ENCODE measurements around the gene HCK.

The HCK gene

DNA sequence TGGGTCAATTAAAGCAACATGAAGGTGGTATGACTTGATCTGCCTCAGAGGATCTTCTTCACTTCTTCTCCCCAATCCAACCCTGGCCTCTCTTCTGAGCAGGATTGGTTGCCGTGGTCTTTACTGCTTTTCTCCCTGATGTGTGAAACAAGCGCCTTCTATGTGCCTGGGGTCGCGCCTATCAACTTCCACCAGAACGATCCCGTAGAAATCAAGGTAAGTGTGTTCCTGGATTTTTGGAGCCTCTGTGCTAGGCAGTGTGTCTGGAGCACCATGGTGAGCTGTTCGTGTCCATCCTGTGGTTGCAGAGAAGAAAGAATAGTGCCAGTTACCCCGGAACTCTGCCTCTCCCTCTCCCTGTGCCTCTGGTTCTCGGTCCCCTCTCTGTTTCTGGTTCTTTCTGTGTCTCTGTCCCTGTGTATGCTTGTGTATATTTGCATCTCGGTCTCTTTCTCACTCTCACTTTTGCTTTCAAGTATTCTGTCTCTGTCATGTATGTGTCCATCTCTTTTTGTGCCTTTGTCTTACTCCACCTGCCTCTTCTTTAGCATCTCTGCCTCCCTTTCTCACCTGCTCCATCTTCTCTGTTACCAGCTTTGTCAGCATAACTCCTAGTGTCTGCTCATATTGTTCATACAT lies 81.0 kb downstream of the HCK start:
- DNase-seq, result no peak

DNA sequence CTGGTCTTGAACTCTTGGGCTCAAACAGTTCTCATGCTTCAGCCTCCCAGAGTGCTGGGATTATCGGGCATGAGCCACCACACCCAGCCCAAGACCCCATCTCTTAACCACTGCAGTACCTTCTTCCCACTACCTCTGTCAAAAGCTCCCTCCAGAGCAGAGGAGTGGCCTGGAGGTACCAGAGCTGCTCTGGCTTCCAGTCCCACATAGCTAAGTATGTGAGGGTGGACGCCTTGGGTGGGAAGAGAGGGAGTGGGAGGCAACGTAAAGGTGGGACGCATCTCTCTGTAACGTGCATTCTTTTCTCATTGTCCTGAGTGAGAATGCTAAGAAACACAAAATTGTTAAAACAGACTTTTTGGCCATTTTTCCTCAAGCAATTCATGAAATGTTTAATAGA lies 82.0 kb downstream of the HCK start:
- no peak for DNase-seq

- DNase-seq, result no peak
Measured at GRCh38 chr20:32135983-32136515, 84.0 kb downstream of the HCK start.

DNA sequence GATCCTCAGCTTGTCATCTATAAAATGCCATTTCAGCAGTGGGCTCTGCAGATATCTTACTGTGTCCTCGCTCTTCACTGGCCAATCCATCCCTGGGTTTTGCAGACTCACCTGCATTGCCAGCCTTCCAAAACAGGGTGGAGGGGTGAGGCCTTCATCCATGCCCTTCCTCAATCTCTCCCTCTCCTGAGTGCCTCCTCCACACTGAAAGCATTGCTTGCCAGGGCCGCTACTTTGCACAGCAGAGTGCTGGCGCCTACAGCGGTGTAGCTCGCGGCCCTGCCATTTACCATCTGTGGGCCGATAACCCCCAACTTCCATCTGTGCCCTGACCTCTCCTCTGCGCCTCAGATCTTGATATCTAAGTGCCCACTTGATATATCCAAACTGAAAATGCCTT lies 86.9 kb downstream of the HCK start:
- DNase-seq, result no peak

GRCh38 chr20:32139947-32140346 lies 87.9 kb downstream of the HCK start:
- DNase-seq, result peak in 1 of 3 experiments; percentile 45

DNA sequence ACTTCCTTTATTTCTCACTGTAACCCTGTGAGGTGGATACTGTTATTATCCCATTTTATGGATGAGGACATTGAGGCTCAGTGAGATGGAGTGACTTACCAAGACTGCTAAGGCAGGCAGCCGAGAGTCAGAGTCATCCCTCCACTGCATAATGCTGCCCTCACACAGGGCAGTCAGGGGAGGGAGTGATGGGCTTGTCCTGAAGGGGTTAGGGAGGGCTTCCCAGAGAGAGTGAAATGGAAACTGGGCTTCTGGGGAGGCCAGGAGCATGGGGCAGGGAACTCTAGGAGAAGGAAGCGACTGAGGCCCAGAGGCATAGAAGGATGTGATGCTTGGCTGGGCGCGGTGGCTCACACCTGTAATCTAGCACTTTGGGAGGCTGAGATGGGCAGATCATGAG lies 88.6 kb downstream of the HCK start:
- DNase-seq, result no peak

DNA sequence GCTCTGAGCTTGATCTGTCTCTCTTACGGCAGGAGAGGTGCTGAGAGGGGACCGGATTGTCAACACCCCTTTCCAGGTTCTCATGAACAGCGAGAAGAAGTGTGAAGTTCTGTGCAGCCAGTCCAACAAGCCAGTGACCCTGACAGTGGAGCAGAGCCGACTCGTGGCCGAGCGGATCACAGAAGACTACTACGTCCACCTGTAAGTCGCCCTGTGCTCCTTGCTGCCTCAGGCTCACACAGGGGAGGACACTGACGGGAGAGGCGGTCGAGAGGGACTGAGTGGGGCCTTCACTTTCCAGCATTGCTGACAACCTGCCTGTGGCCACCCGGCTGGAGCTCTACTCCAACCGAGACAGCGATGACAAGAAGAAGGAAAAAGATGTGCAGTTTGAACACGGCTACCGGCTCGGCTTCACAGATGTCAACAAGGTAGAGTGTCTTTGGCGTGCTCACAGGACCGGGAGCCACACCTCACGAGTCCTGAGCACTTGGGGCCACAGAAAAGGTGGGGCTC lies 89.5 kb downstream of the HCK start:
- DNase-seq, result no peak

GRCh38 chr20:32142088-32142487 lies 90.0 kb downstream of the HCK start:
- no peak for DNase-seq

- no peak for DNase-seq
Measured at GRCh38 chr20:32142991-32143390, 90.9 kb downstream of the HCK start.

DNA sequence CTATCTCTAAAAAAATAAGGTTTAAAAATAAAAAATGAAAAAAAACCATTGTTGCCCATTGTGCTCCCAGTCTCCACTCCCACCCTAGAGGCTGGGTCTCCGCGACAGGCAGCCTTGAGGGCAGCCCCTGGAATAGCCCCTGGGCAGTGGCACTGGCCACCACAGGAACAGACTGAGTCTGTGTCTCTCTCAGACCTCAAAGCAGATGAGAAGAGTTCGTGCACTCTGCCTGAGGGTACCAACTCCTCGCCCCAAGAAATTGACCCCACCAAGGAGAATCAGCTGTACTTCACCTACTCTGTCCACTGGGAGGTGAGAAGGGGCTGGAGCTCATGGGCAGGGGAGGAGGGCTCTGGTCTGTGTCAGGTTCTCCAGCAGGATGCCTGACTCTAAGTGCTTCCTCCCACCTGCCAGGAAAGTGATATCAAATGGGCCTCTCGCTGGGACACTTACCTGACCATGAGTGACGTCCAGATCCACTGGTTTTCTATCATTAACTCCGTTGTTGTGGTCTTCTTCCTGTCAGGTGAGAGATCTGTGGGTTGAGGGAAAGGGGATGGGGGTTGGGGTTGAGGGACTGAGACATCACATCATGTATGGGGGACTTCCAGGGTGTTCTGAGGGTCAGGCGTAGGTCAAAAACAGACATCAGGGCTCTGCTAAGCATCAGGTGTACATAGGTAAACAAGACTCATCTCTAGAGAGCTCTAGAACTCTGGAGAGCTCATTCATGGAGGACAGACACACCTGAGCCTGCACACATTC lies 93.0 kb downstream of the HCK start:
- DNase-seq, result no peak

GRCh38 chr20:32149566-32150170 lies 97.6 kb downstream of the HCK start:
- DNase-seq, result no peak

DNA sequence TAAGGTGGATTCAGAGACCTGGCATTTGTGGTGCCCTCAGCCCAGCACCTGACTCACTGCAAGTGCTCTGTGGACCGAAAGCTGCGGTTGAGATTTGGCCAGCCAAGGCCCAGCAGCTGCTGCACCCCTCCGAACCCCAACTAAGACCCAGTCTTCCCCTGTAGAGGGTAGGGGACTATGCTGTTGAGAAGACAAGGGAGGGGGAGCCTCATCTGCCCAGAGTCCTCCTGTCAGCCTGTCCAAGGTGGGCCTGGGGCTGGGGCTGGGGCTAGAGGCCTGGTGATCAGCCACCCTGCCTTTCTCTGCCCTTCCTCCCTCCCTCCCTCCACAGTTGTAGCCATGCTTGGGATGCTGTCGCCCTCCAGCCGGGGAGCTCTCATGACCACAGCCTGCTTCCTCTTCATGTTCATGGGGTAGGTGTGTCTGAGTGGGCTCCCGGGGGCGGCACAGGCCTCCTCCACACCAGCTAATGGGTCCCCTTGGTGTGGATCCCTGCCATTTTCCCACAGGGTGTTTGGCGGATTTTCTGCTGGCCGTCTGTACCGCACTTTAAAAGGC lies 98.3 kb downstream of the HCK start:
- DNase-seq, result no peak
